Retinal pigment epithelial cell (primary cell): ENCODE results near the gene SARS1.
"Not testable (repeated sequence)": the region's sequence is repeated elsewhere in the genome, so short reads cannot be mapped to it uniquely, and the experiment has no call there.

Experiments used
- DNase-seq: peaks from one replicate; pipeline ENCODE4 v3.0.0-alpha.2; 2010; ENCODE audit warnings: low read depth
- H3K4me3 ChIP-seq: 2 replicates; pipeline ENCODE4 v1.5.1; 2011; ENCODE audit warnings: mild to moderate bottlenecking, low read length, control low read depth, moderate library complexity
- TF ChIP-seq, protein P1 (sequence below): conservative IDR thresholded peaks from 2 replicates; pipeline ENCODE4 v1.5.1; 2011; ENCODE audit warnings: low read depth, low read length, control low read depth, inconsistent platforms

The SARS1 gene

DNA sequence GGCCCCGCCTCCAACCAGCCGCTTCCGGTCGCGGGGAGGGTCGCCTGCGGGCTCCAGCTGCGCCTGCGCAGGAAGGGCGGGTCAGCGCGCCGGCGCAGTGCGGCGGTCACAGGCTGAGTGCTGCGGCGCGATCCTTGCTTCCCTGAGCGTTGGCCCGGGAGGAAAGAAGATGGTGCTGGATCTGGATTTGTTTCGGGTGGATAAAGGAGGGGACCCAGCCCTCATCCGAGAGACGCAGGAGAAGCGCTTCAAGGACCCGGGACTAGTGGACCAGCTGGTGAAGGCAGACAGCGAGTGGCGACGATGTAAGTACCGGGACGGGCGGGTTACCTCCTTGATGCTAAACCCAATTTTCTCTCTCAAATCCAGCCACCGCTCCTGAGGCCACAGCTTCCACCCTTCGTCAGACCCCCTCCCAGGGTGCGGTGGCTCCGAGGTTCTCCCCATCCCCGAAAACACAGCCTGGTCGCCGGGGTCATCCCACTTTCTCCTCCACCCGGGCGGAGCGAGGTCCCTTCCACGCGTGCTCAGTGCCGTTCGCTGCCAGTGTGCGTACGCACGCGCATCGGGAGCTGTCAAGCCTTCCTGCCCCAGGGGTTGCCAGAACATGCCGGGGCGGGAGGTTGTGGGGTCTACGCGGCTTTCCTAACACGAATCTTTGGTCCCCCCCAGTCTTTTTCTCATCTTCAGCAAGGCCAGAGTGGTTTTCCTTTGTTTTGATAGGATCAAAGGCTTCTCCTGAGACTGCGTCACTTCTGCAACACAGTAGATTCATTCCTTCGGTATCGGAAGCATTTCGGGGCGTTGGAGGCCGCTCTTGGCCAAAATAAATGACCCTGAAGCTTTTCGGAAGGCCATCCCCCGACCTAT lies at the start of gene SARS1:
TSS of gene SARS1 (plus strand) at position 95 of the 870 bp plus-strand sequence. CDS start at position 170, 75 bp downstream.
- peak within 1 kb of the TSS; percentile 95 for H3K4me3 ChIP-seq
- DNase-seq, result no peak
- TF ChIP-seq, protein P1, sequence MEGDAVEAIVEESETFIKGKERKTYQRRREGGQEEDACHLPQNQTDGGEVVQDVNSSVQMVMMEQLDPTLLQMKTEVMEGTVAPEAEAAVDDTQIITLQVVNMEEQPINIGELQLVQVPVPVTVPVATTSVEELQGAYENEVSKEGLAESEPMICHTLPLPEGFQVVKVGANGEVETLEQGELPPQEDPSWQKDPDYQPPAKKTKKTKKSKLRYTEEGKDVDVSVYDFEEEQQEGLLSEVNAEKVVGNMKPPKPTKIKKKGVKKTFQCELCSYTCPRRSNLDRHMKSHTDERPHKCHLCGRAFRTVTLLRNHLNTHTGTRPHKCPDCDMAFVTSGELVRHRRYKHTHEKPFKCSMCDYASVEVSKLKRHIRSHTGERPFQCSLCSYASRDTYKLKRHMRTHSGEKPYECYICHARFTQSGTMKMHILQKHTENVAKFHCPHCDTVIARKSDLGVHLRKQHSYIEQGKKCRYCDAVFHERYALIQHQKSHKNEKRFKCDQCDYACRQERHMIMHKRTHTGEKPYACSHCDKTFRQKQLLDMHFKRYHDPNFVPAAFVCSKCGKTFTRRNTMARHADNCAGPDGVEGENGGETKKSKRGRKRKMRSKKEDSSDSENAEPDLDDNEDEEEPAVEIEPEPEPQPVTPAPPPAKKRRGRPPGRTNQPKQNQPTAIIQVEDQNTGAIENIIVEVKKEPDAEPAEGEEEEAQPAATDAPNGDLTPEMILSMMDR, result no peak

DNA sequence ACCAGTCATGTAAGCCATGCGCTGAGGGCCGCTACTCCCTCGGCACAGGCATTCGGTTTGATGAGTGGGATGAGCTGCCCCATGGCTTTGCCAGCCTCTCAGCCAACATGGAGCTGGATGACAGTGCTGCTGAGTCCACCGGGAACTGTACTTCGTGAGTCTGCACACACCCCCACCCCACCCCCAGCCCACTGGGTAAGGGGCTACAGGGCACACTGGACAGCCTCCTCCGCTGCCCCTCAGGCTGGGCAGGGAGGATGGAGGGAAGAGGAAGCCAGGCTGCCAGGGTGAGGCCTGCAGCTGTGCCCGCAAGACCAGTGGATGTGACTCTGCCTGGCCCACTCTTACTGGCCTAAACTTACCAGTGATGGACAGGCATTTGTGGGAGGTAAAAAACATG lies 49.2 kb upstream of the SARS1 start:
- TF ChIP-seq, protein P1, result no peak
- no peak overlapping the region for H3K4me3 ChIP-seq
- no peak for DNase-seq

DNA sequence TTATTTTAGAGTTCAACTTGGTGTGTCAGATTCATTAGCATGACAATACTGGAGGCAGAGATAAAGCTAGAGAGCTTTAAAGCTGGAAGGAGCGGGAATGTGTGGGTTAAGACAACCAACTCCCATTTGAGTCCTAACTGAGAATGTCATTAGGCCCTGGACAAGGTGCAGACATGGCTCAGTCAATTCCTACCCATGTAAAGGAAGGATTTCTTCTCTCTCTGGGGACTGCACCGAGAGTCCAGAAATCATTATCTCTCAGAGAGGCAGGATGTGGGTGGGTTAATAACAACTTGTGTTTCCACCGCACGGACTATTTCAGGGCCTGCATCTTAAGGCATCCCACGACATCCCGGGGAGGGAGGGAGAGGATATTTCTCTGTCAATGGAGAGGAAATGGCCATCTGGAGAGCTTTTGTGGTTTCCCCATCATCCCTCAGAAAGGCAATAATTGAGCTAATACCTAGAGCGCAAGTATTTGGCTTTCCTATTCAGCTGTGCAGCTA lies 46.7 kb upstream of the SARS1 start:
- H3K4me3 ChIP-seq, result no peak overlapping the region
- no peak for DNase-seq
- TF ChIP-seq, protein P1, result no peak

DNA sequence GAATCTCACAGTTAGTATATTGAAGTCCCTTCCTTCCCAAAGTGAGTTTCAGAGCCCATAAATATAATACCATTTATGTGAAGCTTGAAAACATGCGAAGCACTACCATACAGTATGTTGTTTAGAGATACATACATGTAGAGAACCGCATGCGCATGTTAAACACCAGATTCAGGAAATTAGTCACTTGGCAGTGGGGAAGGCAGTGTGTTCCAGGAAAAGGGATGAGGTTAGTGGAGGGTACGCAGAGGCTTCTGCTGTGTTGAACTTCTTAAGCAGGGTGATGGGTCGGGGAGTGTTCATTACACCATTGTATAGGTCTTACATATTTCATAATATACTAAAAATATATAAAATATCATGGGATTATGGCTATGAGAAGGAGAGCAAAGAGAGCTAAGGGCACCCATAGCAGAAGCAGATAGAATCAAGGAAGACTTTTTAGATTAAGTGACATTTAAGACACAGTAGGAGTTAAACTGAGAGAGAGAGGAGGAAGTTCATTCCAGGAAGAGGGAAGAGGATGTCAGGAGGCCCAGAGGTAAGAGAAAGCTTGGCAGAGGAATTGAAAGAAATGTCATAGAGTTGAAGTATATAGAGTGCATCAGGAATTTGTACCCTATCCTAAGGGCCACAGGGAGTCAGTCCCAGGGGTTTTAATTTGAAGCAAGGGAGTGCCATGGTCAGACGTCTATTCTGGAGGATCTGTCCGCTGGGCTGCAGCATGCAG lies 43.5 kb upstream of the SARS1 start:
- TF ChIP-seq, protein P1, result no peak
- H3K4me3 ChIP-seq, result no peak overlapping the region

GRCh38 chr1:109171646-109172045 lies 42.1 kb upstream of the SARS1 start:
- no peak for DNase-seq
- TF ChIP-seq, protein P1, result no peak
- no peak overlapping the region for H3K4me3 ChIP-seq

More for the DNA sequence above, 43.5 kb upstream of the SARS1 start:
- DNase-seq, result no peak

GRCh38 chr1:109176349-109176748 lies 37.4 kb upstream of the SARS1 start:
- not testable (repeated sequence) for H3K4me3 ChIP-seq, DNase-seq

- not testable (repeated sequence) for H3K4me3 ChIP-seq
Observed at GRCh38 chr1:109180715-109181084, 33.0 kb upstream of the SARS1 start.

More at GRCh38 chr1:109180715-109181084, 33.0 kb upstream of the SARS1 start:
- not testable (repeated sequence) for DNase-seq
